ENCODE results near the gene MCCC2. TPM values are rescaled to one million over a fixed set of nuclear protein-coding genes. Genes with fewer than 3 reads are reported as not detected.

The MCCC2 gene
- polyA plus RNA-seq, 2 of the 4 experiments (the other 2 are of a cell fraction), result 49.4 to 88.4 TPM

GRCh38 chr5:71651579-71651978, 64.4 kb downstream of the MCCC2 start:
- TF ChIP-seq BHLHE40 (IDR thresholded peaks at IDR 0.05; ENCODE audit: low read depth, low read length) (no peak), KDM1A (IDR thresholded peaks at IDR 0.05; ENCODE audit: low read depth) (no peak), EP300 (IDR thresholded peaks at IDR 0.05) (no peak), TP53 (CRISPR knock-in tag; IDR thresholded peaks at IDR 0.05) (no peak), RNF2 (IDR thresholded peaks at IDR 0.05; ENCODE audit: borderline replicate concordance, low read depth) (no peak), HMGXB4 (CRISPR knock-in tag; IDR thresholded peaks at IDR 0.05; ENCODE audit: borderline replicate concordance) (no peak), HDAC2 (IDR thresholded peaks at IDR 0.05) (no peak), CBX8 (IDR thresholded peaks at IDR 0.05) (no peak), FOSL2 (IDR thresholded peaks at IDR 0.05) (no peak), FOSL2 (CRISPR knock-in tag; IDR thresholded peaks at IDR 0.05) (no peak), JUNB (IDR thresholded peaks at IDR 0.05) (no peak), E2F6 (IDR thresholded peaks at IDR 0.05; ENCODE audit: borderline replicate concordance, low read depth) (no peak), FOXS1 (CRISPR knock-in tag; IDR thresholded peaks at IDR 0.05) (no peak), JUN (IDR thresholded peaks at IDR 0.05) (no peak), HES2 (IDR thresholded peaks at IDR 0.05) (no peak), GATA3 (IDR thresholded peaks at IDR 0.05; ENCODE audit: borderline replicate concordance) (no peak), HOXB13 (CRISPR knock-in tag; IDR thresholded peaks at IDR 0.05; ENCODE audit: low read depth) (no peak), MAZ (IDR thresholded peaks at IDR 0.05; ENCODE audit: borderline replicate concordance, low read depth, low read length) (no peak), NR3C1 (IDR thresholded peaks at IDR 0.05) (no peak)

GRCh38 chr5:71652349-71652748, 65.2 kb downstream of the MCCC2 start:
- ChIA-PET POLR2A (no interaction called here), CTCF (interaction anchor here (2.0 kb wide), 1 partner anchor 105 kb away, joined by 4 read pairs; no protein-coding TSS in a partner anchor)
- no peak for ATAC-seq
- no peak for TF ChIP-seq JUNB (IDR thresholded peaks at IDR 0.05)
- TF ChIP-seq MAZ (IDR thresholded peaks at IDR 0.05; ENCODE audit: borderline replicate concordance, low read depth, low read length), result no peak
- TF ChIP-seq KDM5A (IDR thresholded peaks at IDR 0.05), result no peak
- TF ChIP-seq PBX3 (IDR thresholded peaks at IDR 0.05), result no peak
- TF ChIP-seq FOSL2 (IDR thresholded peaks at IDR 0.05), result no peak
- no peak for TF ChIP-seq FOSL2 (CRISPR knock-in tag; IDR thresholded peaks at IDR 0.05)
- no peak for TF ChIP-seq HOXB5 (CRISPR knock-in tag; IDR thresholded peaks at IDR 0.05)
- TF ChIP-seq MYC (IDR thresholded peaks at IDR 0.05; ENCODE audit: borderline replicate concordance, low read length), result no peak
- TF ChIP-seq FOXS1 (CRISPR knock-in tag; IDR thresholded peaks at IDR 0.05), result no peak
- TF ChIP-seq CTCF (IDR thresholded peaks at IDR 0.05), result no peak
- no peak for DNase-seq (ENCODE audit: low read depth in 1 of 2, low spot score in 1 of 2)
- no peaks in the 10 kb centered on the region for H3K9me3 ChIP-seq
- no peak overlapping the region for H3K4me3 ChIP-seq
- H3K27ac ChIP-seq, result no peak overlapping the region
- 76% methylated on average over 3 of the region's 3 CpGs for WGBS (ENCODE audit: missing lambda C conversion rate)
- FAIRE-seq, result no peak
- no peak overlapping the region for H3K4me2 ChIP-seq
- H3K4me1 ChIP-seq, result no peaks in the 10 kb centered on the region

More at GRCh38 chr5:71651579-71651978, 64.4 kb downstream of the MCCC2 start:
- FAIRE-seq (no peak), ATAC-seq (no peak), DNase-seq (ENCODE audit: low read depth in 1 of 2, low spot score in 1 of 2) (no peak)
- Histone ChIP-seq H3K4me2 (no peak overlapping the region), H3K4me1 (no peaks in the 10 kb centered on the region), H3K27ac (no peak overlapping the region), H3K4me3 (no peak overlapping the region), H3K9me3 (no peaks in the 10 kb centered on the region)
- WGBS (ENCODE audit: missing lambda C conversion rate), result 98% methylated on average over 3 of the region's 3 CpGs
- ChIA-PET CTCF (interaction anchor here (2.0 kb wide), 1 partner anchor 106 kb away, joined by 4 read pairs; no protein-coding TSS in a partner anchor), POLR2A (no interaction called here)
